DND-41 (cell line): Measurements from ENCODE around the gene DEXI.

ENCODE experiments used
- ATAC-seq: fragments of 200-7000 bp; cut with Tn5 transposase; 3 replicates; pipeline ENCODE4 v1.9.1; 2021; ENCODE audit warnings: low read depth; ENCODE audit not compliant: insufficient read depth
- DNase-seq: peaks from one replicate; pipeline ENCODE4 v3.0.0-alpha.2; 2020
- H2AFZ ChIP-seq: 2 replicates; pipeline ENCODE4 v1.6.0; 2012; ENCODE audit warnings: low read depth, low read length
- H3K27ac ChIP-seq: 2 replicates; pipeline ENCODE4 v1.5.1; 2012; ENCODE audit warnings: low read length, inconsistent platforms
- H3K27me3 ChIP-seq: fragments of 200-600 bp; sonication (generic); 2 replicates; pipeline ENCODE4 v1.6.0; 2012; ENCODE audit warnings: low read length, mild to moderate bottlenecking, inconsistent platforms; ENCODE audit not compliant: insufficient read depth, poor library complexity
- H3K36me3 ChIP-seq: 2 replicates; pipeline ENCODE4 v1.5.1; 2012; ENCODE audit warnings: low read length, inconsistent platforms; ENCODE audit not compliant: insufficient read depth
- H3K4me1 ChIP-seq: 2 replicates; pipeline ENCODE4 v1.5.1; 2012; ENCODE audit warnings: mild to moderate bottlenecking, low read length; ENCODE audit not compliant: insufficient read depth
- H3K4me2 ChIP-seq: 2 replicates; pipeline ENCODE4 v1.6.0; 2012; ENCODE audit warnings: mild to moderate bottlenecking, moderate library complexity, low read length, inconsistent platforms; ENCODE audit not compliant: insufficient read depth
- H3K4me3 ChIP-seq, 2 experiments: fragments of 200-600 bp in 1 of 2; shearing (Covaris generic) in 1 of 2; 2 replicates each; pipeline ENCODE4 v1.5.1; 2012 to 2016; ENCODE audit warnings: inconsistent platforms in 2 of 2, low read length in 2 of 2, mild to moderate bottlenecking in 2 of 2, low read depth in 1 of 2, moderate library complexity in 1 of 2
- H3K79me2 ChIP-seq: 2 replicates; pipeline ENCODE4 v1.6.0; 2012; ENCODE audit warnings: low read length, inconsistent platforms; ENCODE audit not compliant: insufficient read depth
- H3K9ac ChIP-seq: 2 replicates; pipeline ENCODE4 v1.6.0; 2012; ENCODE audit warnings: low read depth, mild to moderate bottlenecking, inconsistent platforms, low read length, moderate library complexity
- H3K9me3 ChIP-seq: 2 replicates; pipeline ENCODE4 v1.5.1; 2012; ENCODE audit warnings: low read length, moderate library complexity, mild to moderate bottlenecking, inconsistent platforms; ENCODE audit not compliant: insufficient read depth, severe bottlenecking
- H4K20me1 ChIP-seq: 2 replicates; pipeline ENCODE4 v1.6.0; 2012; ENCODE audit warnings: low read length; ENCODE audit not compliant: insufficient read depth
- EZH2 ChIP-seq: IDR thresholded peaks from 3 replicates; pipeline ENCODE4 v1.6.1; 2012; ENCODE audit warnings: borderline replicate concordance, low read depth, mild to moderate bottlenecking, moderate library complexity, low read length, inconsistent platforms; ENCODE audit not compliant: severe bottlenecking
- TF ChIP-seq, protein P1 (sequence below): IDR thresholded peaks from 2 replicates; pipeline ENCODE4 v1.5.1; 2012; ENCODE audit warnings: borderline replicate concordance, low read length, moderate library complexity, mild to moderate bottlenecking; ENCODE audit not compliant: poor library complexity, severe bottlenecking; ENCODE audit errors: extremely low read depth

DEXI gene

DNA sequence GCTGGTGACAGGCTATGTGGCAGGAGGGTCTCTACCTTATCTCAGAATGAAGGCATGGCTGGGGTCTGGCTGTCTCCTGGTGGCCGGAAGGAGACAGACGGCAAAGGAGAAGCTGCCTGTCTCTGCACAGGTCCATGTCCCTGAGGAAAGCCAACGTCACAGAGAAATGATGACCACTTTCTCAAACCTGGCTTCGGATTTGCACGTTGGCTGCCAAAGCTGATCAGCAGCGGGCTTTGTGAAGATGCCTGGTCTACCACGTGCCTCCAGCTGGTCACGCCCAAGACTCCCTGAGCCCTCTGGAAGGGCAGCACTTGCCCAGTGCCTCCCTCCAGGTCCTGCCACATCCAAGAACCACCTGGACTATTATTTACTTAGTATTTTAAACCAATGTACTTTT, 8.4 kb downstream of the DEXI start:
- Histone ChIP-seq H3K9me3 (no peaks in the 10 kb centered on the region), H3K27me3 (no peaks in the 10 kb centered on the region), H4K20me1 (peaks cover 57% of the 10 kb centered on the region), H3K79me2 (peaks cover 46% of the 10 kb centered on the region), H3K36me3 (peaks cover 71% of the 10 kb centered on the region), H3K4me2 (no peak overlapping the region), H2AFZ (no peak overlapping the region), H3K4me1 (peaks cover 27% of the 10 kb centered on the region), H3K27ac (no peak overlapping the region), H3K9ac (no peak overlapping the region), H3K4me3 (no peak overlapping the region)
- no peak for TF ChIP-seq EZH2
- TF ChIP-seq, protein P1, sequence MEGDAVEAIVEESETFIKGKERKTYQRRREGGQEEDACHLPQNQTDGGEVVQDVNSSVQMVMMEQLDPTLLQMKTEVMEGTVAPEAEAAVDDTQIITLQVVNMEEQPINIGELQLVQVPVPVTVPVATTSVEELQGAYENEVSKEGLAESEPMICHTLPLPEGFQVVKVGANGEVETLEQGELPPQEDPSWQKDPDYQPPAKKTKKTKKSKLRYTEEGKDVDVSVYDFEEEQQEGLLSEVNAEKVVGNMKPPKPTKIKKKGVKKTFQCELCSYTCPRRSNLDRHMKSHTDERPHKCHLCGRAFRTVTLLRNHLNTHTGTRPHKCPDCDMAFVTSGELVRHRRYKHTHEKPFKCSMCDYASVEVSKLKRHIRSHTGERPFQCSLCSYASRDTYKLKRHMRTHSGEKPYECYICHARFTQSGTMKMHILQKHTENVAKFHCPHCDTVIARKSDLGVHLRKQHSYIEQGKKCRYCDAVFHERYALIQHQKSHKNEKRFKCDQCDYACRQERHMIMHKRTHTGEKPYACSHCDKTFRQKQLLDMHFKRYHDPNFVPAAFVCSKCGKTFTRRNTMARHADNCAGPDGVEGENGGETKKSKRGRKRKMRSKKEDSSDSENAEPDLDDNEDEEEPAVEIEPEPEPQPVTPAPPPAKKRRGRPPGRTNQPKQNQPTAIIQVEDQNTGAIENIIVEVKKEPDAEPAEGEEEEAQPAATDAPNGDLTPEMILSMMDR = no peak
- DNase-seq (no peak), ATAC-seq (no peak)

DNA sequence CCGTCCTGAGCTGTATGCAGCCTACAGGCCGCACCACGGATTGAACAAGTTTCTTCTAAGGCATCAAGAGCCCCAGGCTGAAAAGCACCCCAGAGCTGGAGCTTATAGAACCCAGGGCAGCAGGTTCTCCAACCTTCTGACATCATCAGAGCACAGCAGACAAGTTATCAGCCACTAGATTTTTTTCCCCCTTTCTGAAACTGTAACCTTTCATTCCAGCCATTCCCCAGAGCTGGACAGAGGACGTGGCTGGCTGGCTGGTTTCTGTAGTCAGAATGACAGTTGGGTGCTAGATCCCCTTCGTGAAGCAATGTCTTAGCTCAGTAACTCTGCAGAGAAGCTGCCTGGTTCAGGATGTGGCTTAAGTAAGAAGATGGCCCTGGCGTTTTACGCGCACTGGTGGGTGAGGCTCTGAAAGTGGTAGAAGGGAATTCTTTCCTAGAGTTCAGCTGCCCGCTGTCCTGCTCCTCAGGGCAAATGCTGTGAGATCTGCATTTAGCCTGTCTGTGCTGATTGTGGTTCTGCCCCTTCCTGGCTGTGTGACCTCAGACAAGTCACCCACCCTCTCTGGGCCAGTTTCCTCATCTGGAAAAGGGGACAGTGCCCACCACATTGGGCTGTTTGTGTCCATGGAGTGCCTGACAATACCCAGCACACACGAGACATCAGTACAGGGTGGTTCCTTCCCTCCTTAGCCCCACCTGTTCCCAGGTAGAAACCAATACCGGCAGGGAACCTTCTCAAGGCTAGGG, 9.1 kb downstream of the DEXI start:
- Histone ChIP-seq H3K27ac (no peak overlapping the region), H3K9ac (no peak overlapping the region), H3K9me3 (no peaks in the 10 kb centered on the region), H4K20me1 (peaks cover 54% of the 10 kb centered on the region), H3K27me3 (no peaks in the 10 kb centered on the region), H3K79me2 (peaks cover 39% of the 10 kb centered on the region), H3K4me2 (no peak overlapping the region), H3K4me1 (peaks cover 20% of the 10 kb centered on the region), H2AFZ (no peak overlapping the region), H3K36me3 (peaks cover 68% of the 10 kb centered on the region), H3K4me3 (no peak overlapping the region)
- ATAC-seq = no peak
- TF ChIP-seq EZH2 = no peak
- TF ChIP-seq, protein P1 = no peak
- DNase-seq = no peak

DNA sequence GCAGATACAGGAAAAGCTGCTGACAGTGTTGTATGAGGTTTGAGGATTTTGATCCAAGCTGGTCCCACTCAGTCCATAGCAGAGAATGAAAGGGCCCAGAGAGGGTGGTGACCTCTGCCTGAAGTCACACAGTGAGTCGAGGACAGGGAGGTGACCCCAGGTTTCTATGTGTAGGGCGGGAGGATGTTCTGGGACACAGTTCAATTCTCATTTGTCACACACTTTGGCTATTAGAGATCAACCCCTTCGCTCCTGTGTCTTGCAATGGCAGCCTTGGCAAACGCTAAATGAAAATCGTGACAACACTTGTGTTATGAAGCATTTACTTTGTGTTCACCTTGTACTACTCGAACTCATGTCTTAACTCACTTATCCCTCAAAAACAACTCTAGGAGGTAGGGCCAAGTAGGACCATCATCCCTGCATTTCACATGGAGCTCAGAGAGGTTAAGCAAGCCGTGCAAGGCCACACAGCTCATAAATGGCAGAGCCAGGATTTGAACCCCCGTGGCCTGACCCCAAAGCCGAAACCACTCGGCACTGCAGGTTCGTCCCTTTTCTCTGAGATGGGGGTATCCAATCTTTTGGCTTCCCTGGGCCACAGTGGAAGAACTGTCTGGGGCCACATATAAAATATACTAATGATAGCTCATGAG, 10.2 kb downstream of the DEXI start:
- peaks cover 12% of the 10 kb centered on the region for H3K4me1 ChIP-seq
- H3K9me3 ChIP-seq = no peaks in the 10 kb centered on the region
- peaks cover 29% of the 10 kb centered on the region for H3K79me2 ChIP-seq
- no peak overlapping the region for H3K4me3 ChIP-seq
- H3K4me2 ChIP-seq = no peak overlapping the region
- DNase-seq (no peak), ATAC-seq (no peak)
- TF ChIP-seq, protein P1 = no peak
- TF ChIP-seq EZH2 = no peak
- no peak overlapping the region for H2AFZ ChIP-seq
- H3K36me3 ChIP-seq = peaks cover 68% of the 10 kb centered on the region
- H4K20me1 ChIP-seq = peaks cover 47% of the 10 kb centered on the region
- H3K9ac ChIP-seq = no peak overlapping the region
- H3K27ac ChIP-seq = no peak overlapping the region
- no peaks in the 10 kb centered on the region for H3K27me3 ChIP-seq
